ENCODE results near the gene HSPA1L.

GRCh38 chr6:31830886-31831335, 15.8 kb upstream of the HSPA1L start:
- no peak for TF ChIP-seq EZH2phosphoT487 (IDR thresholded peaks at IDR 0.05; ENCODE audit: borderline replicate concordance)
- TF ChIP-seq CTCF (conservative IDR thresholded peaks at IDR 0.05; ENCODE audit: low read length) = no peak
